Liver (tissue), 9 donors: Measurements from ENCODE around the gene IFT172. TPM values are rescaled to one million over a fixed set of nuclear protein-coding genes. Genes with fewer than 3 reads are reported as not detected.

Experiments
- DNase-seq: peaks from one replicate; pipeline ENCODE4 v3.0.0-alpha.2; 2017; ENCODE audit warnings: low spot score
- H3K27ac ChIP-seq, 2 donors: one replicate each; pipeline ENCODE4 v1.7.0; 2013; ENCODE audit warnings: inconsistent platforms in 2 of 2, low read length in 2 of 2, control low read depth in 1 of 2, low read depth in 1 of 2, mild to moderate bottlenecking in 1 of 2
- H3K27me3 ChIP-seq, 4 donors: one replicate each; pipeline versions ENCODE4 v1.6.1 to v1.7.0; 2013; ENCODE audit warnings: low read length in 3 of 4, inconsistent platforms in 1 of 4, mild to moderate bottlenecking in 1 of 4, moderate library complexity in 1 of 4; ENCODE audit not compliant: control insufficient read depth in 4 of 4, insufficient read depth in 4 of 4
- H3K36me3 ChIP-seq, 4 donors: one replicate each; pipeline versions ENCODE4 v1.6.1 to v1.7.0; 2013; ENCODE audit warnings: low read length in 3 of 4, mild to moderate bottlenecking in 3 of 4, low read depth in 1 of 4, moderate library complexity in 1 of 4; ENCODE audit not compliant: control insufficient read depth in 4 of 4, insufficient read depth in 3 of 4
- H3K4me1 ChIP-seq, 4 donors: one replicate each; pipeline versions ENCODE4 v1.6.1 to v1.7.0; 2013; ENCODE audit warnings: low read length in 3 of 4, mild to moderate bottlenecking in 3 of 4, moderate library complexity in 1 of 4; ENCODE audit not compliant: control insufficient read depth in 4 of 4, insufficient read depth in 4 of 4
- H3K4me3 ChIP-seq, 3 donors: one replicate each; pipeline versions ENCODE4 v1.6.1 to v1.7.0; 2013; ENCODE audit warnings: low read length in 3 of 3, control low read depth in 1 of 3, low read depth in 1 of 3, mild to moderate bottlenecking in 1 of 3
- H3K9ac ChIP-seq, 2 donors: one replicate each; pipeline ENCODE4 v1.7.0; 2013; ENCODE audit warnings: low read length in 2 of 2, mild to moderate bottlenecking in 2 of 2, moderate library complexity in 2 of 2, control low read depth in 1 of 2, low read depth in 1 of 2
- H3K9me3 ChIP-seq, 4 donors: one replicate each; pipeline versions ENCODE4 v1.6.1 to v1.7.0; 2013; ENCODE audit warnings: low read length in 3 of 4; ENCODE audit not compliant: control insufficient read depth in 4 of 4
- ATF3 ChIP-seq: IDR thresholded peaks from 2 replicates; pipeline ENCODE4 v1.6.1; 2016; ENCODE audit warnings: antibody characterized with exemption
- CTCF ChIP-seq: fragments of 150-350 bp; IDR thresholded peaks from 2 replicates; pipeline ENCODE4 v1.5.1; 2017; ENCODE audit warnings: improper control_type of control experiment, low read depth, low read length; ENCODE audit not compliant: missing input control
- EGR1 ChIP-seq, 2 donors: IDR thresholded peaks; 2 replicates each; pipeline ENCODE4 v1.6.1; 2016 to 2018; ENCODE audit warnings: antibody characterized with exemption in 2 of 2, low read depth in 2 of 2
- FOXA2 ChIP-seq: IDR thresholded peaks from 2 replicates; pipeline ENCODE4 v1.6.1; 2016; ENCODE audit warnings: antibody characterized with exemption
- GABPA ChIP-seq, 2 donors: IDR thresholded peaks in 1 of 2; conservative IDR thresholded peaks in 1 of 2; 2 replicates each; pipeline ENCODE4 v1.6.1; 2016; ENCODE audit warnings: antibody characterized with exemption in 2 of 2, mild to moderate bottlenecking in 1 of 2, moderate library complexity in 1 of 2
- HNF4A ChIP-seq, 2 donors: conservative IDR thresholded peaks; 2 replicates each; pipeline ENCODE4 v1.6.1; 2016; ENCODE audit warnings: antibody characterized with exemption in 2 of 2, mild to moderate bottlenecking in 2 of 2
- HNF4G ChIP-seq: IDR thresholded peaks from 2 replicates; pipeline ENCODE4 v1.6.1; 2016; ENCODE audit warnings: antibody characterized with exemption
- JUND ChIP-seq, 2 donors: IDR thresholded peaks; 2 replicates each; pipeline ENCODE4 v1.6.1; 2016; ENCODE audit warnings: antibody characterized with exemption in 2 of 2
- MAX ChIP-seq: IDR thresholded peaks from 2 replicates; pipeline ENCODE4 v1.6.1; 2016; ENCODE audit warnings: antibody characterized with exemption
- RAD21 ChIP-seq, 2 donors: IDR thresholded peaks; 2 replicates each; pipeline ENCODE4 v1.6.1; 2016; ENCODE audit warnings: antibody characterized with exemption in 2 of 2, mild to moderate bottlenecking in 2 of 2
- REST ChIP-seq: IDR thresholded peaks from 2 replicates; pipeline ENCODE4 v1.6.1; 2016; ENCODE audit warnings: antibody characterized with exemption, mild to moderate bottlenecking
- RXRA ChIP-seq, 2 donors: IDR thresholded peaks; 2 replicates each; pipeline ENCODE4 v1.6.1; 2017 to 2018; ENCODE audit warnings: antibody characterized with exemption in 2 of 2, mild to moderate bottlenecking in 1 of 2
- SP1 ChIP-seq: IDR thresholded peaks from 2 replicates; pipeline ENCODE4 v1.6.1; 2018; ENCODE audit warnings: antibody characterized with exemption, mild to moderate bottlenecking
- TAF1 ChIP-seq: conservative IDR thresholded peaks from 2 replicates; pipeline ENCODE4 v1.6.1; 2016; ENCODE audit warnings: antibody characterized with exemption, mild to moderate bottlenecking
- YY1 ChIP-seq: IDR thresholded peaks from 2 replicates; pipeline ENCODE4 v1.6.1; 2016; ENCODE audit warnings: antibody characterized with exemption, mild to moderate bottlenecking
- ZBTB33 ChIP-seq: IDR thresholded peaks from 2 replicates; pipeline ENCODE4 v1.6.1; 2016; ENCODE audit warnings: antibody characterized with exemption
- WGBS: extraction: QIAGEN DNeasy Blood & Tissue Kit; methylation state at CpG from one replicate; pipeline ENCODE4 v1.1.7; 2013; 5-methylcytosine and 5-hydroxymethylcytosine counted together
- polyA plus RNA-seq, 2 donors: library from polyadenylated mRNA; stranded (reverse) in 1 of 2; unstranded in 1 of 2; fragments of 200-250 nt in 1 of 2; fragments of >200 nt in 1 of 2; fragmentation: Nextera tagmentation in 1 of 2; extraction: Ambion mirVana in 1 of 2; gene quantifications; one replicate each; pipeline versions ENCODE4 v1.2.1 to v1.2.3, GENCODE V29; 2013 to 2015
- total RNA-seq, 2 donors: library from RNA; depleted of rRNA; stranded (reverse); fragments of >200 nt; gene quantifications; one replicate each; pipeline ENCODE4 v1.2.3, GENCODE V29; 2014
- donor health status: healthy.
- donor health status: healthy.
- donor health status: healthy.
- donor health status: healthy.
- donor health status: healthy.

The IFT172 gene
- total and polyA plus RNA-seq, 4 donors: 2.6 to 9.8 (median 6.3) TPM

- no peak overlapping the region for H3K27ac ChIP-seq
- 54% methylated on average over 4 of the region's 4 CpGs for WGBS
- H3K4me3 ChIP-seq: no peak overlapping the region
- H3K4me1 ChIP-seq: no peaks in the 10 kb centered on the region
- H3K27me3 ChIP-seq: no peaks in the 10 kb centered on the region
- H3K9me3 ChIP-seq: no peaks in the 10 kb centered on the region
- no peaks in the 10 kb centered on the region for H3K36me3 ChIP-seq
- no peak overlapping the region for H3K9ac ChIP-seq
- TF ChIP-seq YY1 (no peak), TAF1 (no peak), RAD21 (IDR thresholded peaks at IDR 0.05) (no peak), RXRA (IDR thresholded peaks at IDR 0.05) (no peak), JUND (IDR thresholded peaks at IDR 0.05) (no peak), MAX (no peak), ZBTB33 (no peak), HNF4G (no peak)
- no peak for DNase-seq
These were observed 47.7 kb upstream of the IFT172 start for GRCh38 chr2:27537287-27537686.

- TF ChIP-seq REST (no peak), SP1 (no peak), ATF3 (no peak), EGR1 (IDR thresholded peaks at IDR 0.05; ENCODE audit: low read depth in 2 of 2) (no peak), HNF4A (conservative IDR thresholded peaks at IDR 0.05) (no peak), MAX (no peak), FOXA2 (no peak), TAF1 (no peak), CTCF (no peak), HNF4G (no peak), YY1 (no peak), GABPA (IDR thresholded peaks at IDR 0.05 in 1 of 2, conservative IDR thresholded peaks at IDR 0.05 in 1 of 2) (no peak), JUND (IDR thresholded peaks at IDR 0.05) (no peak), RAD21 (IDR thresholded peaks at IDR 0.05) (no peak)
- H3K4me1 ChIP-seq: no peaks in the 10 kb centered on the region
- H3K4me3 ChIP-seq: no peak overlapping the region
- 95% methylated on average over 2 of the region's 2 CpGs for WGBS
- no peaks in the 10 kb centered on the region for H3K27me3 ChIP-seq
- no peak overlapping the region for H3K9ac ChIP-seq
- no peak overlapping the region for H3K27ac ChIP-seq
- H3K9me3 ChIP-seq: no peaks in the 10 kb centered on the region
- no peak for DNase-seq
- no peaks in the 10 kb centered on the region for H3K36me3 ChIP-seq
These were observed 42.4 kb upstream of the IFT172 start for GRCh38 chr2:27531983-27532382.
